Activated CD4-positive, alpha-beta T cell treated with anti-CD3 and anti-CD28 coated beads, Interleukin-2, amount 50 U/mL, for 24 hours (primary cell): Measurements from ENCODE around the gene CADM3.

Experiments
- DNase-seq, 2 donors: peaks; one replicate each; pipeline ENCODE4 v3.0.0-alpha.2; 2020; ENCODE audit warnings: low read depth in 1 of 2, low spot score in 1 of 2

CADM3 gene

GRCh38 chr1:159206110-159206509 lies 34.7 kb downstream of the CADM3 start:
- DNase-seq, result no peak

GRCh38 chr1:159207080-159207479 lies 35.7 kb downstream of the CADM3 start:
- DNase-seq, result no peak

- DNase-seq, result no peak
Observed at GRCh38 chr1:159207774-159208173, 36.4 kb downstream of the CADM3 start.

GRCh38 chr1:159208175-159208825 lies 36.9 kb downstream of the CADM3 start:
- DNase-seq, result no peak

GRCh38 chr1:159209061-159209460 lies 37.6 kb downstream of the CADM3 start:
- no peak for DNase-seq

GRCh38 chr1:159211331-159212136 lies 40.1 kb downstream of the CADM3 start:
- DNase-seq, result peak in 1 of 2 donors; percentile 43

GRCh38 chr1:159212596-159212995 lies 41.2 kb downstream of the CADM3 start:
- DNase-seq, result no peak

- peak in 1 of 2 donors; percentile 29 for DNase-seq
Observed at GRCh38 chr1:159214149-159214760, 42.8 kb downstream of the CADM3 start.

GRCh38 chr1:159218649-159219636 lies 47.5 kb downstream of the CADM3 start:
- no peak for DNase-seq

GRCh38 chr1:159222075-159222865 lies 50.9 kb downstream of the CADM3 start:
- no peak for DNase-seq

GRCh38 chr1:159223004-159223403 lies 51.6 kb downstream of the CADM3 start:
- DNase-seq, result no peak

- DNase-seq, result no peak
Observed at GRCh38 chr1:159228554-159228953, 57.1 kb downstream of the CADM3 start.

GRCh38 chr1:159229260-159229885 lies 58.0 kb downstream of the CADM3 start:
- no peak for DNase-seq

GRCh38 chr1:159229896-159230295 lies 58.5 kb downstream of the CADM3 start:
- no peak for DNase-seq

GRCh38 chr1:159239551-159240220 lies 68.3 kb downstream of the CADM3 start:
- DNase-seq, result no peak

GRCh38 chr1:159247266-159247665 lies 75.9 kb downstream of the CADM3 start:
- no peak for DNase-seq

GRCh38 chr1:159248311-159248710 lies 76.9 kb downstream of the CADM3 start:
- DNase-seq, result no peak

GRCh38 chr1:159250638-159251216 lies 79.3 kb downstream of the CADM3 start:
- no peak for DNase-seq
